ENCODE results near the gene ATG10. TPM values are rescaled to one million over a fixed set of nuclear protein-coding genes. Genes with fewer than 3 reads are reported as not detected.

ATG10 gene
- total RNA-seq, 2 experiments from 2014 or later: 9.5 to 11.5 TPM

- ATAC-seq: no peak
- Mint-ChIP-seq H3K27ac (no peak overlapping the region), H3K4me3 (no peak overlapping the region), H3K9me3 (ENCODE audit: insufficient read depth) (no peaks in the 10 kb centered on the region), H3K36me3 (ENCODE audit: low read depth) (peaks cover 2% of the 10 kb centered on the region), H3K27me3 (ENCODE audit: low read depth) (no peaks in the 10 kb centered on the region), H3K4me1 (ENCODE audit: low read depth) (peaks cover 8% of the 10 kb centered on the region)
- ChIA-PET CTCF (interaction anchor here (1.2 to 5.7 kb wide), 4 partner anchors 10 to 55 kb away, joined by 3 to 30 read pairs (median 4); no protein-coding TSS in a partner anchor), POLR2A (no interaction called here)
- no peak for DNase-seq
Observed at GRCh38 chr5:82176115-82176814, 204.4 kb downstream of the ATG10 start.

GRCh38 chr5:82178378-82178777 is 206.6 kb downstream of the ATG10 start:
- POLR2A ChIA-PET: no interaction called here
- peaks cover 6% of the 10 kb centered on the region for H3K36me3 Mint-ChIP-seq (ENCODE audit: low read depth)
- no peak overlapping the region for H3K27ac Mint-ChIP-seq
- no peaks in the 10 kb centered on the region for H3K9me3 Mint-ChIP-seq (ENCODE audit: insufficient read depth)
- CTCF ChIA-PET: interaction anchor here (0.7 to 1.6 kb wide), 3 partner anchors 21 to 71 kb away, joined by 4 to 5 read pairs (median 4); no protein-coding TSS in a partner anchor
- peaks cover 10% of the 10 kb centered on the region for H3K4me1 Mint-ChIP-seq (ENCODE audit: low read depth)
- DNase-seq (no peak), ATAC-seq (no peak)
- no peaks in the 10 kb centered on the region for H3K27me3 Mint-ChIP-seq (ENCODE audit: low read depth)
- H3K4me3 Mint-ChIP-seq: no peak overlapping the region

GRCh38 chr5:82182662-82183061 is 210.8 kb downstream of the ATG10 start:
- Mint-ChIP-seq H3K9me3 (ENCODE audit: insufficient read depth) (no peaks in the 10 kb centered on the region), H3K4me3 (no peak overlapping the region), H3K36me3 (ENCODE audit: low read depth) (peaks cover 6% of the 10 kb centered on the region), H3K27ac (no peak overlapping the region), H3K27me3 (ENCODE audit: low read depth) (no peaks in the 10 kb centered on the region), H3K4me1 (ENCODE audit: low read depth) (peaks cover 12% of the 10 kb centered on the region)
- CTCF ChIA-PET: no interaction called here
- ATAC-seq (no peak), DNase-seq (no peak)
- POLR2A ChIA-PET: no interaction called here

GRCh38 chr5:82183828-82184227 is 212.0 kb downstream of the ATG10 start:
- Mint-ChIP-seq H3K36me3 (ENCODE audit: low read depth) (peaks cover 6% of the 10 kb centered on the region), H3K4me1 (ENCODE audit: low read depth) (peaks cover 12% of the 10 kb centered on the region), H3K27ac (no peak overlapping the region), H3K4me3 (no peak overlapping the region), H3K9me3 (ENCODE audit: insufficient read depth) (no peaks in the 10 kb centered on the region), H3K27me3 (ENCODE audit: low read depth) (no peaks in the 10 kb centered on the region)
- no peak for ATAC-seq
- ChIA-PET CTCF (no interaction called here), POLR2A (no interaction called here)
- DNase-seq: no peak

GRCh38 chr5:82185851-82186250 is 214.0 kb downstream of the ATG10 start:
- H3K9me3 Mint-ChIP-seq (ENCODE audit: insufficient read depth): no peaks in the 10 kb centered on the region
- ATAC-seq (no peak), DNase-seq (no peak)
- peaks cover 12% of the 10 kb centered on the region for H3K4me1 Mint-ChIP-seq (ENCODE audit: low read depth)
- H3K4me3 Mint-ChIP-seq: no peak overlapping the region
- ChIA-PET POLR2A (no interaction called here), CTCF (interaction anchor here (0.9 to 1.0 kb wide), 2 partner anchors 9 kb away, joined by 3 to 4 read pairs; no protein-coding TSS in a partner anchor)
- no peaks in the 10 kb centered on the region for H3K27me3 Mint-ChIP-seq (ENCODE audit: low read depth)
- no peak overlapping the region for H3K27ac Mint-ChIP-seq
- H3K36me3 Mint-ChIP-seq (ENCODE audit: low read depth): peaks cover 6% of the 10 kb centered on the region

- no peak for ATAC-seq
- no peaks in the 10 kb centered on the region for H3K4me1 Mint-ChIP-seq (ENCODE audit: low read depth)
- no peaks in the 10 kb centered on the region for H3K36me3 Mint-ChIP-seq (ENCODE audit: low read depth)
- ChIA-PET POLR2A (no interaction called here), CTCF (no interaction called here)
- DNase-seq: no peak
- H3K4me3 Mint-ChIP-seq: no peak overlapping the region
- no peaks in the 10 kb centered on the region for H3K9me3 Mint-ChIP-seq (ENCODE audit: insufficient read depth)
- no peaks in the 10 kb centered on the region for H3K27me3 Mint-ChIP-seq (ENCODE audit: low read depth)
- no peak overlapping the region for H3K27ac Mint-ChIP-seq
Observed at GRCh38 chr5:82197550-82197949, 225.7 kb downstream of the ATG10 start.

- ATAC-seq: no peak
- no peaks in the 10 kb centered on the region for H3K36me3 Mint-ChIP-seq (ENCODE audit: low read depth)
- DNase-seq: no peak
- H3K4me1 Mint-ChIP-seq (ENCODE audit: low read depth): no peaks in the 10 kb centered on the region
- no peak overlapping the region for H3K27ac Mint-ChIP-seq
- H3K4me3 Mint-ChIP-seq: no peak overlapping the region
- ChIA-PET CTCF (interaction anchor here (1.2 kb wide), 2 partner anchors 29 to 779 kb away, joined by 3 read pairs; no protein-coding TSS in a partner anchor), POLR2A (no interaction called here)
- H3K27me3 Mint-ChIP-seq (ENCODE audit: low read depth): no peaks in the 10 kb centered on the region
- H3K9me3 Mint-ChIP-seq (ENCODE audit: insufficient read depth): no peaks in the 10 kb centered on the region
Observed at GRCh38 chr5:82204567-82204966, 232.7 kb downstream of the ATG10 start.

- no peaks in the 10 kb centered on the region for H3K27me3 Mint-ChIP-seq (ENCODE audit: low read depth)
- no peak for ATAC-seq
- no peak overlapping the region for H3K27ac Mint-ChIP-seq
- ChIA-PET CTCF (interaction anchor here (1.2 to 1.6 kb wide), 3 partner anchors 21 to 779 kb away, joined by 3 to 4 read pairs (median 3); no protein-coding TSS in a partner anchor), POLR2A (no interaction called here)
- H3K36me3 Mint-ChIP-seq (ENCODE audit: low read depth): no peaks in the 10 kb centered on the region
- no peaks in the 10 kb centered on the region for H3K9me3 Mint-ChIP-seq (ENCODE audit: insufficient read depth)
- H3K4me3 Mint-ChIP-seq: no peak overlapping the region
- no peak for DNase-seq
- H3K4me1 Mint-ChIP-seq (ENCODE audit: low read depth): no peaks in the 10 kb centered on the region
Observed at GRCh38 chr5:82205005-82205404, 233.2 kb downstream of the ATG10 start.

- CTCF ChIA-PET: no interaction called here
- POLR2A ChIA-PET: no interaction called here
- no peaks in the 10 kb centered on the region for H3K9me3 Mint-ChIP-seq (ENCODE audit: insufficient read depth)
- no peaks in the 10 kb centered on the region for H3K36me3 Mint-ChIP-seq (ENCODE audit: low read depth)
- H3K27me3 Mint-ChIP-seq (ENCODE audit: low read depth): no peaks in the 10 kb centered on the region
- DNase-seq (no peak), ATAC-seq (no peak)
- no peaks in the 10 kb centered on the region for H3K4me1 Mint-ChIP-seq (ENCODE audit: low read depth)
- H3K4me3 Mint-ChIP-seq: no peak overlapping the region
- no peak overlapping the region for H3K27ac Mint-ChIP-seq
Observed at GRCh38 chr5:82208371-82208770, 236.5 kb downstream of the ATG10 start.

GRCh38 chr5:82211855-82212572 is 240.2 kb downstream of the ATG10 start:
- CTCF ChIA-PET: no interaction called here
- DNase-seq: no peak

GRCh38 chr5:82217917-82218316 is 246.1 kb downstream of the ATG10 start:
- POLR2A ChIA-PET: no interaction called here
- Mint-ChIP-seq H3K27me3 (ENCODE audit: low read depth) (no peaks in the 10 kb centered on the region), H3K36me3 (ENCODE audit: low read depth) (no peaks in the 10 kb centered on the region), H3K9me3 (ENCODE audit: insufficient read depth) (no peaks in the 10 kb centered on the region), H3K4me3 (no peak overlapping the region), H3K4me1 (ENCODE audit: low read depth) (no peaks in the 10 kb centered on the region), H3K27ac (no peak overlapping the region)
- DNase-seq: no peak
- ATAC-seq: no peak
- CTCF ChIA-PET: no interaction called here

More at GRCh38 chr5:82211855-82212572, 240.2 kb downstream of the ATG10 start:
- H3K27me3 Mint-ChIP-seq (ENCODE audit: low read depth): no peaks in the 10 kb centered on the region
- no peak overlapping the region for H3K27ac Mint-ChIP-seq
- H3K36me3 Mint-ChIP-seq (ENCODE audit: low read depth): no peaks in the 10 kb centered on the region
- H3K4me1 Mint-ChIP-seq (ENCODE audit: low read depth): no peaks in the 10 kb centered on the region
- no peak overlapping the region for H3K4me3 Mint-ChIP-seq
- no peak for ATAC-seq
- POLR2A ChIA-PET: no interaction called here
- no peaks in the 10 kb centered on the region for H3K9me3 Mint-ChIP-seq (ENCODE audit: insufficient read depth)

GRCh38 chr5:82218374-82219156 is 246.7 kb downstream of the ATG10 start:
- DNase-seq (no peak), ATAC-seq (no peak)
- no peak overlapping the region for H3K27ac Mint-ChIP-seq
- no peaks in the 10 kb centered on the region for H3K36me3 Mint-ChIP-seq (ENCODE audit: low read depth)
- no peaks in the 10 kb centered on the region for H3K9me3 Mint-ChIP-seq (ENCODE audit: insufficient read depth)
- peaks cover under 1% of the 10 kb centered on the region for H3K4me1 Mint-ChIP-seq (ENCODE audit: low read depth)
- CTCF ChIA-PET: no interaction called here
- no peak overlapping the region for H3K4me3 Mint-ChIP-seq
- H3K27me3 Mint-ChIP-seq (ENCODE audit: low read depth): no peaks in the 10 kb centered on the region
- POLR2A ChIA-PET: no interaction called here
